GM18508 (cell line): Measurements from ENCODE around the gene SPATS2L.

Source experiments
- ATAC-seq: cut with Tn5 transposase; IDR thresholded peaks from one replicate; pipeline ENCODE4 v1.9.1; 2021; ENCODE audit warnings: moderate number of reproducible peaks; ENCODE audit not compliant: insufficient read depth, unreplicated experiment

Gene SPATS2L, protein sequence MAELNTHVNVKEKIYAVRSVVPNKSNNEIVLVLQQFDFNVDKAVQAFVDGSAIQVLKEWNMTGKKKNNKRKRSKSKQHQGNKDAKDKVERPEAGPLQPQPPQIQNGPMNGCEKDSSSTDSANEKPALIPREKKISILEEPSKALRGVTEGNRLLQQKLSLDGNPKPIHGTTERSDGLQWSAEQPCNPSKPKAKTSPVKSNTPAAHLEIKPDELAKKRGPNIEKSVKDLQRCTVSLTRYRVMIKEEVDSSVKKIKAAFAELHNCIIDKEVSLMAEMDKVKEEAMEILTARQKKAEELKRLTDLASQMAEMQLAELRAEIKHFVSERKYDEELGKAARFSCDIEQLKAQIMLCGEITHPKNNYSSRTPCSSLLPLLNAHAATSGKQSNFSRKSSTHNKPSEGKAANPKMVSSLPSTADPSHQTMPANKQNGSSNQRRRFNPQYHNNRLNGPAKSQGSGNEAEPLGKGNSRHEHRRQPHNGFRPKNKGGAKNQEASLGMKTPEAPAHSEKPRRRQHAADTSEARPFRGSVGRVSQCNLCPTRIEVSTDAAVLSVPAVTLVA

DNA sequence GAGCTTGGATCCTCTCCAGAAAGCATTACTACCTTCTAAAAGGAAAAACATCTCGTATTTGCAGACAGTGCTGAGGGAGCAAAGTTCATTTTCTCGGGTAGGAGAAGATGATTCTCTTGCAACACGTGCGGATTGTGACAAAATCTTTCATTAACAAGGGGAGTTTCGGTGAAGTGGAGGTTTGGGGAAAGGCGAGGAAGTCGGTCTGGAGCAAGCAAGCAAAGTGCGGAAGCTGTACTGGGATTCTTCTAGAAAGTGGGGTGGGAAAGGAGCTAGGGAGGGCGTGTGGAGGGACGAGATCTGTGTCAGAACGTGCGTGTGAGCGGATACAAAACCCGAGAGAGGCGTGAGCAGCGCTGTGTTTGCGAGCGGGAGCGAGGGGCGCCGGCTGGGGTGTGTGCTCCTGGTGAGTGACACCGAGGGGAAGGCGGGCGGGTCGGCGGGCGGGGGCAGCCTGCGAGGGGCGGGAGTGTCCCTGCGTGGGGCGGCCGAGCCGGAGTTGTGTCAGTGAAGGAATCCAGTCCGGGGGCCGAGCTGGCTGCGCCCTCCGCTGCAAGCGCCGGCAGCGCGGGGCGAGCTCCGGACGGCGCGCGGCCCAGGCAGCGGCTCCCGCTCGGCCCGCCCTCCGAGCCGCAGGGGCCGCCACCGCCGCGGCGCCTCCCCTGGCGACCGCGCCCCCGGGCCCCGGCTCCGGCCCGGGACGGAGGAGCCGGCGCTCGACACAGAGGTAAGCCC lies at the start of gene SPATS2L:
Gene SPATS2L, plus strand, starts transcription at position 498 of the 735 bp plus-strand sequence. CDS start 82,552 bp downstream, outside the sequence.
- no peak for ATAC-seq

DNA sequence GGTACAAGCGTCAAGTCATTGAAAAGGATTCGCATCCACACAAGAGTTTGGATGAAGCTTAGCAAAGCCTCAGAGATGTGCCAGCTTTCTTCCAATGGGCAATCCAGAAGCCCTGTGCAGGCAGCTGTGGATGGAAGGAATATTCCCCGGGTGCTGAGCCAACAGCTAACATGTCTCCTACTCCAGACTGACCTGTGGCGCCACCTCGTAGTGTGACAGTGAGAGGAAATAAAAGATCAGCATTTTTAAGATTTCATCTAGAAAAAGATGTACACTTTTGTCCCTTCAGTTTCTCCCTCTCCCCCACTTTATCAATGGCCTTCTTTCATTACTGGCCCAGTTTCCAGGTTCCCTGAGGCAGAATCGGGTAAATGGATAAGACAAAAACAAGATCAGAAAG lies 48.9 kb upstream of the SPATS2L start:
- no peak for ATAC-seq

DNA sequence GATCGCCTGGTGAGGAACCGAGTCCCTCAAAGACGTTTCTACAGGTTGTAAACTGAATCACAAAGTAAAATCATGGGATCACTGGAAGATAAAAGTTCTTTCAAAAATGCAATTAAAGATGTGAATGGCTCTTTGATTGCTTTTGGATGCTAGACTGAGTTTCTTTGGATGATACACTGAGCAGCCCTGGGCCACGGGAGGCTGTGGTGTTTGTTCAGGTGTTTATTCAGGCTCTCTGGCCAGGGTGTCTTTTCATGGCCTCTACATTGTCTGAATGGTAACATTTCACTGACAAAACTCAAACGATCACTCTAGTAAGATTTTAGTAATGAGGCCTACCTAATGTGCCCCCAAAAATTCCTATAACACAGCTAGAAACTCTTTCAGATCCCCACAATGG lies 48.4 kb upstream of the SPATS2L start:
- ATAC-seq: no peak

DNA sequence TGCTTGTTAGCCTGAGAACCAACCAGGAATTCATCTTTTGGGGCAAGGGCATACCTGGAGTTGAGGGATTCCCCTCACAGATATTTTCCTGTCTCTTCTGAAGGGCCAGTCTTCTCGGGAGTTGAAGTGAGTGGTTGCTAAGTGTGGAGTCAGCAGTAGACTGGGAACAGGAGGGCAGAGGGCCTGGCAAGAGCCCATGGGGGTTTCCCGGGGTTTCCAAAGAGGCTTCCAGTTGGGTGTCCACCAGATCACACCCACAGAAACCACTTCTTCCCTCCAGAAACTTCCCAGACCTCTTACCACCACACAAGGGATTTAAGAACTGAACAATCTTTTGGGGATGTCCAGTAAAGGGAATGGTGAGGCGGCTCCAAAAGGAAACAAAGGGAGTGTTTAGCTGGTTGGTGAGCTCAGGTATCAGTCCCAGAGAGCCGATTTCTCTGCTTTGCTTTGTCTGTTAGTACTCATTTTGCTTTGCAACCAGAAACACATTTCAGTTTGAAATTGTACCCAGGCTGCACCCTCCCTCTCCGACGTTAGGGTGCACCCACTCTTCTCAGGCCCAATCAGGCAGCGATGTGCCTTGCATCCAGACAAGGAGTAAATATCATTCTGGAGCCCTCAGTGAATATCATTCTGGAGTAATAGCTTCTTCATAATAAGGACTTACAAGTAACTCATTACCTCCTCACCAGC lies 47.5 kb upstream of the SPATS2L start:
- ATAC-seq: no peak

DNA sequence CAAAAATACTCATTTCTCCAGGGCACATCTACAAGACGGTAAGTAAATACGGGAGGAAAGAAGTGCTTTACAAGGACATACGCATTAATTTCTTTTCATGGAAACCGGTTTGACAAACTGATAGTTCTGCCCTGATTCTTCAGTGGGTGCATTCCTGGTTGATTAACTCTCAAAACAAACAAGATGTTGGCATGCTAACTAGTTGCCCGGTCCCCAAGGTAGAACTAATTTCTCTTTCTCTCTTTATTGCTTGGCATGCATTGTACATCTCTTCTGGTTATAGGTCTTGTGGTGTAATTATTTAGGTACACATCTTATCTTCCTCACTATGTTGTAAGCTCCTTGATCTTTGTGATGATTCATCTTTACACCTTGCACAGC lies 46.9 kb upstream of the SPATS2L start:
- no peak for ATAC-seq

DNA sequence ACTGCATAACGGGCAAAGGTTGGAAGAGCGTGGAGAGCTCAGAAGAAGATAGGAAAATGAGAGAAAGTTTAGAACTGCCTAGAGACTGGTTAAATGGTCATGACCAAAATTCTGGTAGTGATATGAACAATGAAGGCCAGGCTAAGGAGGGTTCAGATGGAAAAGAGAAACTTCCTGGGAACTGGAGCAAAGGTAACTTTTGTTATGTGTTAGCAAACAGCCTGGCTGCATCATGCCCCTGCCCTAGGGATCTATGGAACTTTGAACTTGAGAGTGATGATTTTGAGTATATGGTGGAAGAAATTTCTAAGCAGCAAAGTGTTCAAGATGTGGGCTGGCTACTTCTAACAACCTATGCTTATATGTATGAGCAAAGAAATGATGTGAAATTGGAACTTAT lies 44.4 kb upstream of the SPATS2L start:
- ATAC-seq: no peak

DNA sequence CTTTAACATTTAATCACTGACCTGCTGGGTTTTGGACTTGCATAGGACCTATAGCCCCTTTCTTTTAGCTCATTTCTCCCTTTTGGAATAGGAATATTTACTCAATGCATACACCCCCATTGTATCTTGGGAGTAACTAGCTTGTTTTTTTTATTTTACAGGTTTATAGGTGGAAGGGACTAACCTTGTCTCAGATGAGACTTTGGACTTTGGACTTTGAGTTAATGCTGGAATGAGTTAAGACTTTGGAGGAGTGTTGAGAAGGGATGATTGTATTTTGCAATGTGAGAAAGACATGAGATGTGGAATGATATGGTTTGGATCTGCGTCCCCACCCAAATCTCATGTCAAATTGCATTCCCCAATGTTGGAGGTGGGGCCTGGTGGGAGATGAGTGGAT lies 43.2 kb upstream of the SPATS2L start:
- ATAC-seq: no peak

DNA sequence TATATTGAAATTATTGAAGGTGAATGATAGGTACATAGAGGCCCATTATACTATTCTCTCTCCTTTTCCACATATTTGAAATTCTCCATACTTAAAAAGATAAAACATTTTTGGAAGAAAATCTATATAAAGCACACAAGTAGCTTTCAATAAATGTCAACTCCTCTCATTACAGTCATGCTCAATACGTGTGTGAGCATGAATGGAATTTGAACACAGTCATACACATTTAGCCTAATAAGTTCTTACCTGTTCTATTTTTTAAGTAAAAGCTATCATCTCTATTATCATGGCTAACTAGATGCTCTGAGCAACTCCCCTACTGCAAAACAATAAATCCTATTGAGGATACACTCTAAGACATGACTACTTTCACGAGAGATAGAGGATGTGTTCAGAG lies 41.9 kb upstream of the SPATS2L start:
- ATAC-seq: no peak

DNA sequence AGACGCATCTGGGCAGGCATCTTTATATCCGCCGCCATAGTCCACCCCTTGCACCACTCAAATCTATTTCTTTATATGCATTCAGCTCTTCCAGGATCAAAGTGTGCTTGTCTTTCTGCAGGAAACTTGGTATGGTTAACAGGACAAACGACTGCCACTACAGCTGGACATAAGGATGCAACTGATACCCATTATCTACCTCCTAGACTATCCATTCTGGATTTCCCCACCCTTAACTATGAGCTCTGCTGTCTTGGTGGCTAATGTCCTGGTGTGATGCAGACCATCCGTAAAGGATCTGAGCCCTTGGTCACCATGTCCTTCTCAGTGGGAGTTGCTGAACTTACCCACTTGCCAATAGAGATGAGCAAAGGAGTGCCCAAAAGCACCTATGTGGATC lies 40.1 kb upstream of the SPATS2L start:
- ATAC-seq: no peak

DNA sequence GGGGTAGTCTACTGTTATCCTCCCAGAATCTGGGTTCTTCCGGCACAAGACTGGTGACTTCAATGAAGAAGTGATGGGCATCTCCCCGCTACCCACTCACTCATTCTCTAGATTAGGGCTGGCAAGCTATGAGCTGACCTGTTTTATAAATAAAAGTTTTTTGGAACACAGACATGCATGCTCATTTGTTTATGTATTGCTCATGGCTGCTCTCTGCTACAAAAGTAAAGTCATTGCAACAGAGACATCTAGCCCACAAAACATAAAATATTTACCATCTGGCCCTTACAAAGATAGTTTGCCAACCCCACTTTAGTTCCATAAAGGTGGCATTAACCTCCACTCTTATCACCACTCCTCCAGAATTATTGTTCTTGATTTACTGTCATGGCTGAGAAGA lies 39.1 kb upstream of the SPATS2L start:
- ATAC-seq: no peak

DNA sequence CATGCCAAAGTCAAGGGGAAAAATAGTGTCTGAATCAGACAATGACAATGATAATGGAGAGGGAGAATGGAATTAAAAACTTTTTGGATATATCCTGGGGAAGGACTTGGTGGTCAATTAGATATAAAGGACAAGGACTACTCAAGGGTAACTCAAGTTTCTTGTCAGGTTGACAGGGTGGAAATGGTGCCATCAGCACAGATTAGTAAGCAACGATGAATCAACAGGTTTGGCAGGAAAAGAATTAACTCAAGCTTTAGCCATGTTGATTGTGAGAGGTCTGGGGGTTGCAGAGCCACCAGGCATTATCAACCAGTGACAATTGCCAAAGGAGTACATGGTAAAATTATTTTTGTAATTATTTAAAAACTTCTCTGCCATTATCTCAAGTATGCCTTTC lies 35.8 kb upstream of the SPATS2L start:
- no peak for ATAC-seq

DNA sequence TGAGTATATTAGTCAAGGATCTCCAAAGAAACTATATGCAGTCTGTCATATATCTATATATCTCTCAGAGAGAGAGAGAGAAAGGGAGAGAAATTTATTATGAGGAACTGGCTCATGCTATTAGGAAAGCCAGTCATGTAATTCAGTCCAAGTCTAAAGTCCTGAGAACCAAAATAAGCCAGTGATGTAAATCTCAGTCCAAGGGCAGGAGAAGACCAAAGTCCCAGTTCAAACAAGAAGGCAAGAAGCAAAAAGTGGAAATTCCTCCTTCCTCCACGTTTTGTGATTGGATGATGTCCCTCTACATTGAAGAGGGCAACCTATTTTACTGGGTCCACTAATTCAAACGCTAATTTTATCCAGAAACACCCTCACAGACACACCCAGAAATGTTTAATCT lies 34.2 kb upstream of the SPATS2L start:
- ATAC-seq: no peak

DNA sequence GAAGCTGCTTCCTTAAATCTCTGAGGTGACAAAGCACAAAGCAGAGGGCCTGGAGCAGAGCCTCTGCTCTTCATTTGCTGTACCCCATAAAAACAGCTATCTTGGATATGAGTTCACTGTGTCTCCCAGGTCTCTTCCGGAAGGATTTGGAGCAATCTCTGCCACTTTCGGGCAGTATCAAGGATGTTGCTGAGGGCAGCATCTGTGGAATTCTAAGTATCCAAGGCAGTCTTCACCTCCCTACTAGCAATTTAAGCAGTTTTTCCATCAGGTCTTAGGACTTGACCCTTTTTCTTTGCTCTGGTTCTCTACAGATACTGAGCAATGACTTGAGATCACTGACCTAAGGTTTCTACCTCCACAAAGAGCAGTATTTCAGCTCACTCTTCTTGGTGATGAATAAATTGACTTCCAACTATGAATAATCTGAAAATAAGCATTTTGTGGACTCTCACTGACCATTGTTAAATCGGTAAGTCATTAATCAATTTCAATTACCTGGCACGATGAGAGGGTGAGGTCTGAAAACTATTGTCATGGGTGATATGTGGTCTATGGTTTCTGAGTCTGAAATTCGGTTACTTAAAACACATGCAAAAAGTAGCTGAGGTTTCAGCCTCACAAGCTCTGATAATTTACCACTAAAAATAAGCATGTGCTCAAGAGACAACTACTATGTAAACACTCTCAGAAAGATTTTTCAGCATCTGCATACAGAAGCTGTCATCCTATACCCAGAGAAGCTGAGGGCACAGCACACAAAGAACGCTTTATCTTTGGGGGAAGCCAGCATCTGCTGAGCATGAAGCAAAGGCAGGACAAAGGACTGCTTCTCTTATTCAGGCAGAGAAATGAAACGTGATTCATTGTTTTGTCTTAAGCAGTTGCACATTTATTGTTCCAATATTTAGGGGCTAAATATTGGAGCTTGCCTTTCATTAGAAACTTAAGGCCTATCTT lies 32.1 kb upstream of the SPATS2L start:
- no peak for ATAC-seq

DNA sequence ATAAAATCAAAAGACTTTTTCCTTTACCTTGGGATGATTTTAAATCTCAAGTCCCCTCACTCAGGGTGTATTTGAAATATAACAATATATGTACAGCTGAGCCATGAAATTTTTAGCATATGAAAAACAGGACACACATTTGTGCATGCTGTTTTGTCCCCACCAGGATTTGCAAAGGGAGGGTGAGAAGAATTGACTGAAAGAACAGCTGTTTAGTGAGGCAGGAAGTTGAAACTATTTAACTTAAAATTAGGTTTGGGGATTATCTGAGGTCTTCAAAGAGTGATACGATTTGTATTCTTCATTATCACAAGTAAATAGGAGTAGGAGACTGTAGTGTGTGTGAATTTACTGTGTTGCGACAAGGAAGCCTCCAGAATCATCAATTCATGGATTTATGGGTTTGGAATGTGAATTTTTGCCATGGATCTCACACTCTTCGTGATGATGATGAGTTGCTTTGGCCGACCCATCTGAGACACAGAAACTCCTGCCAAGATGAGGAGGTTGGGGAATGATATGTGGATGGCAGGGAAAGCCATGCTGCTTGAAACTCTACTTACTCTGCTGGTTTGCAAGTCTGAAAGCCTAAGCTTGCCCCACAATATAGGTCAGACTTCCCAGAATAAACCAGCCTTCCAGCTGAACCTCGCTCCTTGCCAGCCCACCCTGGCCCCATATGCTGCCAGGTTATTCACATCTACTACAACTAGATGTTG lies 31.0 kb upstream of the SPATS2L start:
- ATAC-seq: no peak

DNA sequence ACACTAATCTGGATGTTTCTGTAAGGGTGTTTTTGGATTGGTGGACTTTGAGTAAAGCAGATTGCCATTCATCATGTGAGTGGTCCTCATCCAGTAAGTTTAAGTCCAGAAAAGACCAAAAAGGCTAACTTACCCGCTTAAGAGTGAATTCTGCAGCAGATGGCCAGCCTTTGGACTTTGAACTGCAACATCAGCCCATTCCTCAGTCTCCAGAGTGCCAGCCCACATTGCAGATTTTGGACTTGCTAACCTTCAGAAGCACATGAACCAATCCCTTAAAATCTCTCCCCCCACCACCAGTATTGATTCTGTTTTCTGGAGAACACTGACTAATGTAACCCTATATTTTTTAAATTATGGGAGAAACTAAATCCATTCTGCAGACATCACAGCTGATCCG lies 30.0 kb upstream of the SPATS2L start:
- no peak for ATAC-seq

DNA sequence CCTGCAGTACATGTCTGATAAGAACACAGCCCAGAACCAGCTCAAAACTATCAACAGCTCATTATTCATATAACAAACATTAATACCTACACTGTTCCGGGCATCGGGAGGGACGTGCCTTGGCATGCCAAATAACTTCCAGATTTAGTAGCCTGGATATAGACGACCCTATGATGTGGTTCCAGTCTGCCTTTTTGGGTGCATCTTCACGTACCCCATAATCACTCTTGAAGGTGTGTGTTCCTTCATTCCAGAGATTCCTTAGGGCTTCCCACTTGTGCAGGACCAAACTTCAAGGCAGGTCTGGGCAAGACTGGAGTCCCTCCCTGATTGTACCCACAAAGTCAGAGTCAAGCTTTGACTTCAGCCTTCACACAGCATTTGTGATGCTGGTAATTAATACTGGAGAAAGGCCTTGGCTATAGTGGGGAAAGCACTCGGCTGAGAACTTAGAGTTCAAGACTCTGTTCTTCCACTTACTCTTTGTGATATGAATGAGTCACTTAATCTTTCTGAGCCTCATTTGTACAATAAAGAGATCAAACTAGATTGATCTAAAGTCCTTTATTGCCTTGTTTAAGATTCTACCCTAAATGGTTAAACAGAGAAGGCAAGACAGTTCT lies 27.7 kb upstream of the SPATS2L start:
- no peak for ATAC-seq

DNA sequence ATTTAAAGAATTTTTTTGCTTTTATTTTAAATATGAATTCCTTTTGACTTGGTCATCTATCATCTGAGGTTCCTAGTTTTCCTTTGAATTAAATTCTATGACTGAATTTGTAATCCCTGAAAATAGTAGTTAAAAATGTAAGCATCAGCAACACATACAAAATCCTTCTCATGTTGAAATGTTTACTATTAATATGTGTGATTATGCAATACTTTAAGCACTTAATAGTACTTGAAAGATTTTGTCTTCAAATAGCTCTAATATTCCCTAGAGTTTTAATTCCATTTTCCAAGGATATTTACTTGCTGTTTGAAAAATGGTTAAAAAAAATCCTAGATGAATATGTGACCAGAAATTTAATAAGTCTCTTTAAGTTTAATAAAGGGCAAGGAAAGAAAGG lies 26.6 kb upstream of the SPATS2L start:
- ATAC-seq: no peak

DNA sequence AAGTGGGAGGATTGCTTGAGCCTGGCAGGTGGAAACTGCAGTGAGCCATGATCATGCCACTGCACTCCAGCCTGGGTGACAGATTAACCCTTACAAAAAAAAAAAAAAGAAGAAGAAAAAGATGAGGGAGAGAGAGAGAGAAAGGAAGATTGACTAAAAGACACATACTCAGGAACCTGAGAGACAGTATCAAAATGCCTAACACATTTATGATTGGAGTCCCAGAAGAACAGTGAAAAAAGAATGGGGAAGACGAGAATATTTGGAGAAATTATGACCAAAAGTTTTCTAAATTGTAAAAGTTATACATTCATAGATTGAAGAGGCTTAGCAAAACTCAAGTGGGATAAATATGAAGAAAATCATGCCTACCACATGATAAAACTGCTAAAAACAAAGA lies 19.9 kb upstream of the SPATS2L start:
- no peak for ATAC-seq
